ENCODE data around the gene MMP7.

MMP7 gene

DNA sequence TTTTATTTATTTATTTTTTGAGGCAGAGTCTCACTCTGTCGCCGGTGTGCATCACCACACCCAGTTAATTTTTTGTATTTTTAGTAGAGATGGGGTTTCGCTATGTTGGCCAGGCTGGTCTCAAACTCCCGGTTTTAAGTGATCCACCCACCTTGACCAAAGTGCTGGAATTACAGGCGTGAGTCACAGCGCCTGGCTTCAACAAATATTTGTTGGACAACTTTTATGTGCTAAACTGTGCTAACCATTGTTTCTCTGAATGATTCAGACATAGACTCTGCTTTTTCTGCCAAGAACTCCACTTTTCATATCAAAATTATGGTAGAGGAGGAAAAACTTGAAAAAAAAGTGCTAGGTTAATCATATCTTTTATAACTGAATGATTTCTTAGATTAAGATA, 36.3 kb downstream of the MMP7 start:
- no peak for DNase-seq (ENCODE audit: low spot score)

DNA sequence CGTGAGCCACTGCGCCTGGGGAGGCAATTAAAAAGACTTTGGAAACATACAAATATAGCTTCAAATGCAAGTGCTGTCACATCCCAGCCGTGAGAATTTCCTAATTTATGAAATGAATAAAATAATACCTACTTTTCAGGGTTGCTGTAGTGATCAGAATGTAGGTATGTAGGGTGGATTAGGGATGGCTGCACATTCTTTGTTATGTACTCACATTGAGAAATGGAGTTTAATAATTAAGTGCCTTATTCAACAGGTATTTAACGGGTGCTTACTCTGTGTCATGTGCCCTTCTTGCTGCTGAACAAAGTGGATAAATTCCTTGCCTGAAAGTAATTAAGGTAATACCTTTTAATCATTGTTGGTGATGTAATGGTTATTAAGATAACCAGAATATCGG, 37.0 kb downstream of the MMP7 start:
- DNase-seq (ENCODE audit: low spot score): no peak

DNA sequence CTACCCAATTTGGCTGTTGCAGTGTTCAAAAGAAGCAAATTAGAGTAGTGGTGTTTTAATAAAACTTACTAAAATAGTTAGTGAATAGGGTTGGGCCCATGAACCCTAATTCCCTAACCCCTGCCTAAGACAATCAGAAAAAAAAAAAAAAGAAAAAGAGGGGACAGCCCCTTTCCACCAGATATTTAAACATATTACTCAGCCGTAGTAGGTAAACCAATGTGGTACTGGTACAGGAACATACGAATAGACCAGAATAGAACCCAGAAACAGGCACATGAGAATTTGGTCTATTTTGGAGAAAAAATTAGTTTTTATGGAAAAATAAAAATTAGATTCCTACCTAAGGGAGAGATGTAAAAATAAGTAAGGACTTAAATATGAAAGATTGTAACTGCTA, 38.6 kb downstream of the MMP7 start:
- DNase-seq (ENCODE audit: low spot score): no peak

DNA sequence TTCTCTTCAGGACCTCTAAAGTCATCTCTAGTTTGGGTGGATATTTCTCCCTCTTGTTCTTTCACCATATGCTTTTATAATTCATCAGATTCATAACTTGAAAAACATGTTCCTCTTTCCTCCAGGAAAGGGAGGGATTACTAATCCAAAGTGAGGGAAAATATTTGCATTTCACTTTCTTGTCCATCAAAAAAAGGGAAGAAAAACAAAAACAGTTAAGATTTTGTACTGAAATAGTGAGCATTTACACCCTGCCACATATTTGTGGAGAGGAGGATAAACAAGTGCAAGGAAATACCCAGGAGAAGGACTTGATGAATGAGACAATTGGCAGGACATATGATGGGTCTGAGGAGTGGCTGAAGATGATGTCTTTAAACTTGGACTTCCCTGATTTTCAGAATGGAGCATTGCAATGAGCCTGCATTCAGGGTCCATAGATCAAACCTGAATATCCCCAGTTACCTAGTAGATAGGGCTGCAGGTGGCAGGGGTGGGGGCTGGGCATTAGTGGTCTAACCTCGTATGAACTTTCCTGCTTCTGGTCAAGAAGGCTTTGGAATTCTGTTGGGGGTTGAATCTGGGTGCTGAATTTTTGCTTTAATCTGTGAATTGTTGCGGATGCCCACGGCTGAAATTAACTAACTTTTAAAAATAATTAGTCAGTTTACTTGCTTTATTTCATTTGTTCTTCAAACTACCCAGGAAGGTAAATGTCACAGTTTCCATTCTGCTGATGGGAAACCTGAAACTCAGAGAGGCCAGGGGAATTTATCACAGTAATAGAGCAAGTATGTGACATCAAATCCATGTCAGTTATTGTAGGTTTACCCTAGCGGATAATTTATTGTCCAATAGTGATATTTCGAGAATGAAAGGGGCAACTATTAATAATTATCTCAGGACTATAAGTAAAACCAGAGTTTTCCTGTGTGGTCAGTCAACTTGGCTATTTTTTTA, 41.1 kb downstream of the MMP7 start:
- no peak for DNase-seq (ENCODE audit: low spot score)

DNA sequence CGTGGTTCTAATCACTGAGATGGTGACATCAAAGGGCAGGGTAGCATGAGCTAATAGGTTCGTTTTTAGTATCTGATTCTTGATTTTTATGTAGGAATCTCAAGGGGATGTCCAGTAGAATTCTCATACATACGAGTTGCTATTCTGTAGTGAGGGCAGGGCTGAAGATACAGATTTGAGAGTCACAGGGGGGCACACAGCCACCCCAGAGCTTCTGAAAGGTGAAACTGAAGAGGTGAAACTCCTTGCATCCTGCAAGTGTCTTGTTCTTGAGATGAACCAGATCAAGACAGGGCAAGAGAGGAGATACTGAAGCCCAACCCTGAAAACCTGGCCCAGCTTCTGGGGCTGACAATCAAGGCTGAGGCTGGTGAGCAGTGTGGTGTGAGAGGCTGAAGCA, 42.3 kb downstream of the MMP7 start:
- no peak for DNase-seq (ENCODE audit: low spot score)

DNA sequence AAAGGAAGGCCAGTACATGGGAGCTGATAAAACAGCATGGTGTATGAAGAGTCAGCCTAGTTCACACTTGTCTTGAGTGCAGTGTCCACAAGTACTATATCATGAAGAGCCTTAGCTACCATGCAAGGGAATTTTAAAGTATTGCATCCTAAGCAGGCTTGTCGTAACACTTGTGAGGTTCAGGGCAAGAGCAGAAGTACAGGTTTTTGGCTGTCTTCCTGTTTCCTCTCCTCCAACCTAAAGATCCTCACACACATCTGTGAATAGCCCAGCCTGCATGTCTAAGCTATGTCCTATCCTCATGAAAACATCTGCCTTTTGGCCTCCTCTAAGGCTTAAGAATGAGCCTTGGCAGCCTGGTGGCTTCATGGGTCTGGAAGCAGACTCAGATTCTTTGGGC, 43.3 kb downstream of the MMP7 start:
- DNase-seq (ENCODE audit: low spot score): no peak

DNA sequence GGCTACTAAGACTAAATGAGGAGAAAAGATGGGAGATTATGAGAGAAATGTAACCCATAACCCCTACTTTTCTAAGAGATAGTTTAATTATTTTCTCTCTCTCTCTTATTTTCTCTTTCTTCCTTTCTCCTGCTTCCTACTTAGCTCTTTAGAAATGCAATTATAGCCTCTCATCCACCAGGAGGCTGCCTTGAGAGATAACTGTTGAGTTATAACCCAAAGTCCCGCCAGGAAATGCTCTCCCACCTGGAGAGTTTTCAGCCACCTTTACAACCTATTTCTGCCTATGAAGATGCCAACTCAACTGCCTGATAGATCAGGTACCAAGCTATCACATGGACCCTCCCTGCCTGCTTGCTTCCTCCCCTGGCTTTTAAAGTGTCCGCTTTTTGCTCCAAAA, 44.0 kb downstream of the MMP7 start:
- DNase-seq (ENCODE audit: low spot score): no peak

DNA sequence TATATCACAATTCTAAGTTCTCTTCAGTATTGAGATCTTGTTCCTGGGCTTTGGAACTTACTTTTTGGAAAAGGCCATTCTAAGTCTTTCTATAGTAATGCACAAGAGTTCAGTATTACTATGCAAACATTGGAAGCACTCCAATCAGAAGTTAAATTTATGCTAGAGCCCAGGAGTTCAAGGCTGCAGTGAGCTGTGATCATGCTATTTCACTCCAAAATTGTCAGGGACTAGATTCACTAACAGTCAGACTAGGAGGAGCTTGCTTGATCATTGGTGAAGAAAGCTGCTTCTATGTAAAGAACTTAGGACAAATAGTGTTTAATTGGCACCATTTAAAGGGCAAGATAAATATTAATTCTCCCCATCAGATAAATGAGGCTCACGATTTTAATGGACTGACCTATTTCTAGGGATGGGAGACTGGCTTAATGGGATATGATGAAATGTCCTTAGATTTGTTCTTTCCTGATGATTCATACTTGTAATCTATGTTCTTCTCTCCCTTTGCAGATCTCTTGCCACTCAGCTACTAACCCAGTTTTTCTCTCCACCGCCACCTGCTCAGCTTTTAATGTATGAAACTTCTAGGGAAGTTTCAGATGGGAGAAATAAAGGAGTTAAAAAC, 45.3 kb downstream of the MMP7 start:
- no peak for DNase-seq (ENCODE audit: low spot score)

DNA sequence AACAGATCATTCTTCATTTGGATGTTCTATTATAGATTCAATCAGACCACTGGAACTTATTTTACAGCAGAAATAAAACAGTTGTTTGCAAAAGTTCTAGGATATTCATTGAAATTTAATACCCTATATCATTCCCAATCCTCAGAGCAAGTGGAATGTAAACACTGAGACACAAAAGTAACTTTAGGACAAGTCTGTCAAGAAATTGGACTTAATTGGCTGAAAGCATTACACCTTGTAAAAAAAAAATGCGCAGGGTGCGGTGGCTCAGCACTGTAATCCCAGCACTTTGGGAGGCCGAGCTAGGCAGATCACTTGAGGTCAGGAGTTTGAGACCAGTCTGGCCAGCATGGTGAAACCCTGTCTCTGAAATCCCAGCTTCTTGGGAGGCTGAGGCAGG, 48.1 kb downstream of the MMP7 start:
- DNase-seq (ENCODE audit: low spot score): no peak

DNA sequence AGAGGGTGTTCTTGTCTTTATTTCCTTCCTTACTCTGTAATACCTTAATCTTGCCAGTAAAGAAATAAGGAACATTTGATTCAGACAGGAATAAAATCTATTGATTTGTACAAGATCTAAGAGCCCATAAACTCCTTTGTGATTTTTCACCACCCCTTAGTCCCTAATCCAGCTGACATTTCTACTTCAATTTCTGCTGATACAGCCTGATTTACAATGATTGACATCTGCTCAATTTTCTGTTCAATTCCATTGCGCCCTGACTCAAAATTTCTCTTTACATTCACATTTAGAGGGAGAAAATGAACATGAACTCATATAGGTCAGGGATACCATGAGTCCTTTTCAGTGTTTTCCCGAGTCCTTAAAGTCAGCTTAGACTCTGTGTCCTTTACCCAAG, 50.8 kb downstream of the MMP7 start:
- no peak for DNase-seq (ENCODE audit: low spot score)

DNA sequence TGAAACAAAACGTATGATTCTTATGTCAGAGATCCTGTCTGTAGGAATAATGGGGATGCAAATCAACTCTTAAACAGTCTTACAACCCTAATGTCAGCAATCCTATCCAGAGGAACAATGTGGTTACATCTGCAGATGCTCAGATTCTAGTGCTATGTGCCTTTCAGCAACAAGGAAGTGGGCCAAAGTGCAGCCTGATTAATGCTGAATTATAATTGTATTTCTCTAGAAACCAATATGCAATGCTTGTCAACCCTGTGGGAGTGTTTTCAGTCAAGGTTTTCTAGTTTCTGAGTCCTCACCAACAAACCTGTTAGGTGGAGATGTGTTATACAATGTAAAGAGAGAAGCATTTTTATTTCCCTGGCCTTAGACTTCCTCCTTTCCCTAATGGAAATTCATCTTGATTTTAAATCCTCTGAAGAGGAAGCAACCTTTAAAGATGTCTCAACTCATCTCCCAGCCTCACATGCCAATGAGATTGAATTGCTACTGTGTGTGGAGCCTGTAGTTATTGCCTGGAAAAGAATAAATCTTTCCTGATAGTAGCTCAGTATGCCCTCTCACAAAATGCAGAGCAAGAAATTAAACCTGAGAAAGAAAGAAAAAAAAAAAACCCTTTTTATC, 51.8 kb downstream of the MMP7 start:
- DNase-seq (ENCODE audit: low spot score): no peak

DNA sequence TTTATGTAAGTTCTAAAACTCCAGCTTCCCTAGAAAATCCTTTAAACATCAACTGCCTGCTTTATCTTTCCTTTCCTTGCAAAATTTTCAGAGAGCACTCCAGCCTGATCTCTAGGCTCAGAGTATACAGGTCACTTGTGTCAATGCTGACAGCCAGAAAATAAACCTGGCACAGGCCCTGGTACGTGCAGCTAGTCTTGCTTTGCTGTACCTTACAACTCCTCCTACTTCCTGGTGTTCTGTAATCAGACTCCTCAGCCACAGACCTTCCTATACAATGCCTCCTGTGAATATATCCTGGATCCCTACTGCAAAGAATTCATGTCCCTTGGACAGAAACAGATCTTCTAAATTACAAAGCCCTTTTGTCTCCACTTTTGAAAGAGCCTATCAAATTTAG, 53.7 kb downstream of the MMP7 start:
- no peak for DNase-seq (ENCODE audit: low spot score)

DNA sequence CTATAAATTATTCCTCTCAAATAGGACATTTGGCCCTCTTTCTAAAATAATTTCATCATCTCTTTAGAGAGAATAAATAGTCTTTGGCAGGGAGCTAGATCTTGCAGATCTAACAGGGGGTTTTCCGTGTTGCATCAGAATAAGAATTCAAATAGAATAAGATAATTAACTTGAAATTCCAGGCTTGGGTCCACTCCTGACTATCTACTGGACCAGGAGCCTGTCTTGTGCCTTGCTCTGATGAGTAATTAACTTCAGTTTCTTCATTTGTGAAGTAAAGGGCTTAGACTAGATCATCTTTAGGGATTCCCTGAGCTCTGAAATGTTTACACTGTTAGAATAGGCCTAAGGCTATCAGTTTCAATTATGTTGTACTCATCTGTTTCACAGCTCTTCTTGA, 54.5 kb downstream of the MMP7 start:
- DNase-seq (ENCODE audit: low spot score): no peak

DNA sequence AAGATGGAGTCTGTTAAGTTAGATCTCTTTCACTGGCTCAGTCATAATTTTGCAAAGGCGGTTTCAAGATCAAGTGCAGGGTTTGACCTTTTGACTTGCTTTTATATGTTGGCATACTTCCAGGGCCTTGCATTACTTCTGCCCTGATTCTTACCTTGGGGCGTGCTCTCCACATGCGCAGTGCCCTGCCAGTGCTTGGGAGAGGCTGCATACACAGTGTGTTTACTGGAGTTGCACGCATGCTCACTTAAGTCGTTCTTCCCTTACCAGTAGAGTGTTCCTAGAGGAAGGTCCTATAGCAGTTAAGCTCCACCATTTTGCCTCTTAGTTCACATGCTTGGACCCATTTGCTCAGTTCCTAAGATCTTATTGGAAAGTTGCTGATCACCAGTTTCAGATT, 57.0 kb downstream of the MMP7 start:
- DNase-seq (ENCODE audit: low spot score): no peak

DNA sequence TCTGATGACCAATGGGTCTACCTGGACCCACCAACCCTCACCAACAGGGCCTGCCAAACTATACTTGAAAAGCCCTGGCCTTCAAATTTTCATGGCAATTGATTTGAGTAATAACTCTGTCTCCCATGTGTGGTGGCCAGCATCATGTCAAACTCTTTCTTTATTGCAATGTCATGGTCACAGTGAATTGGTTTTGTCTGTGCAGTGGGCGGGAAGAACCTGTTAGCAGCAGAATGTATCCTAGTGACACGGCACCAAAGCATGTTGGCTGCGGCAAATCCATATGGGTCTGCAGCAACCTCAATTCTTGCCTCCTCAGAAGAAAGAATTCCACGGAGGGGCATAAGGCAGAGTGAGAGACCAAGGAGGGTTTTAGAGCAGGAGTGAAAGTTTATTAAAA, 58.4 kb downstream of the MMP7 start:
- no peak for DNase-seq (ENCODE audit: low spot score)

DNA sequence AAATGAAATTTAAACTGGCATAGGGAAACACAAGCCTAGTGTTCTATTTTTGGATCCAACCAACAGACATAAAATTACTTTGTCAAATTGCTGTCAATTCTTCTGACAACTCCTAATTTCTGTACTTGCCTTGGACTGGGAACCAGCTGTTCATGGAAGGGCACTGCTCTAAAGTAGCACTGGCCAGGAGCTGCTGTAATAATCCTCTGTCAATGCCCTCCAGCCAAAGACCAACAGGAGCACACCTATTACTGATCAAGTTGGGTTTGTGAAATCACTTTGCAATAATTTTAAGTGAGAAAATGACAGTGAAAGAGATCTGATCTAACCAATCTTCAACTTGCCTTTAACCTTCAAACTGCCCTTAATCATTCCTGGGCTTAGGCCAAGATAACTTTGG, 59.1 kb downstream of the MMP7 start:
- no peak for DNase-seq (ENCODE audit: low spot score)

Data from hematopoietic multipotent progenitor cell treated with erythropoietin and hydrocortisone succinate and interleukin-3 and kit ligand, for 17 days (in vitro differentiated cells).